Superior temporal gyrus (tissue), 1 donor: Measurements from ENCODE around the gene HOXC6.
A peak's percentile ranks its signal among the peaks of the same experiment; 100 is the strongest.

ENCODE experiments used
- DNase-seq: peaks from one replicate; pipeline ENCODE4 v3.0.0-alpha.2; 2016; ENCODE audit errors: extremely low spot score

HOXC6 gene

DNA sequence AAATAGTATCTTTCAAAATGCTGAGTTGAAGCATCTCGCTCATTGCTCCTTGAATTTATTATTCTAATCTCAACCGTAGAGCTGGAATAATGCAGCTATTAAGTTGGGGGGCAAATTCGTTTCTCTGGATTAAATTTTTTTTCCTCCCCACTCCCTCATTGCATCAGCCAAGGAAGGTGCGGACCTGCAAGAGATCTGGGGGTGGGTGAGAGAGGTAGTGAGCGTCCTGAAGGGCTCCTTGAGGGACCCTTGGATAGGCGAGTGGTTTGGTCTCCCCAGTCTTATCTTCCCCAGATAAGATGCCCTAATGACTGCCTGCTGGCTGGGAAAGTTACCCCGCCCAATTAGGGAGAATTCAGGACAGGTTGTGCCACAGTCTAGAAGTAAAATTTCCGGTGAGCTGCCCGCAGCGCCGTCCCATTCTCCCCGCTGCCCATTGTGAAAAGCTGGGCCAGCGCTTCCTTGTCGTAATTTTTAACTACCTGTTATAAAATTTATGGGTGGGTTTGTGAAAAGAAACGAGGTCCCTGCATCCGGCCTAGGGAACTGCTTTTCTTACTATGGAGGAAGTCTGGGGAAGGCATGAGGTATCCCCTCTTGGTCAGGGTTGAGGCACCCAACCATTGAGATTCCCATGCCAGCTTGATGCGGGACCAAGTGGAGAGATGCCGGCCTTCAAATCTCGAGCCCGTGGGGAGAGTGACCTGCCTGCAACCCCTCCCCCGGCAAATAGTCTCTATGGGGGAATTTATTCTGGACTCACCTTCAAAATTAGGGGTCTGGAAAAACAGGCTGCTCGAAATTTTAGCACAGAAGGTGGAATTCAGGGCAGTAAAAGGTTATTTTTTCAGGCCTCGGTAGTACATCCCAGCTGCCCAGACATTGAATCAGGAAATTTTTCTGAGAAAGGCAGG is 13.0 kb upstream of the HOXC6 start:
- DNase-seq: no peak

DNA sequence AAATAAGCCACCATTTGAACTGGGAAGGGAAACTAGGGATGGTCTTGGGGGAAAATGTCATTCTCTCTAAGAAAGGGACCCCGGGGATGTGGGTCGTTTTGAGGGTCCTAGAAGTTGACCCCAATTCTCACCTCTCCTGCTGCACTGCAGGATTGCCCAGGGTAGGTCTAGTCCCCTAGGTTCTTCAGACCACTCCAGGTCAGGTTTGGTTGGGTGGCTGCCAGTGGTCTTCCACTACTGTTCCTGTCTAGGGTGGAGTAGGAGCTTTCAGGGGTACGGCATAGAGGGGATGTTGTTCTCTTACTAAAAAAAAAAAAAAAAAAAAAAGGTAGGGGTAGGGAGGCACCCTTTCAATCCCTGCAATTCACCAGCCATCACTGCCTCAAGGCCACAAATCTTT is 12.2 kb upstream of the HOXC6 start:
- no peak for DNase-seq

DNA sequence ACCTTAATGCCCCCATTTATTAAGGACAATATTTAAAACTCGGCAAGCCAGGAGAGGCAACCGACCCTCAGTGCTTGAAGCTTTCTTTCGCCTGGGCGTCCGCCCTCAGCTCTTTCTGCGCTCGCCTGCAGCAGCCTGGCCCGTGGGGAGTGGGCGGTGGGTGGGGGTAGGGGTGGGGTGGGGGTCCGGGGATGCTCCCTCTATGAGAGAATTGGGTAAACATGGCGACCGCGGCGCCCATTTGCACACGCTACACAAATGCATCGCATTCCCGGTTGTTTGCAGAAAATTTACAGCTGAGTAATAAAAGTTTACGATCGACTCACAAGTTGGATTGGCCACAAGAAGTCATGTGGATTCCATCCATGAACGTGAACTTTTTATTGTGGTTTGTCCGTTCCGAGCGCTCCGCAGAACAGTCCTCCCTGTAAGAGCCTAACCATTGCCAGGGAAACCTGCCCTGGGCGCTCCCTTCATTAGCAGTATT is 11.7 kb upstream of the HOXC6 start:
- no peak for DNase-seq

DNA sequence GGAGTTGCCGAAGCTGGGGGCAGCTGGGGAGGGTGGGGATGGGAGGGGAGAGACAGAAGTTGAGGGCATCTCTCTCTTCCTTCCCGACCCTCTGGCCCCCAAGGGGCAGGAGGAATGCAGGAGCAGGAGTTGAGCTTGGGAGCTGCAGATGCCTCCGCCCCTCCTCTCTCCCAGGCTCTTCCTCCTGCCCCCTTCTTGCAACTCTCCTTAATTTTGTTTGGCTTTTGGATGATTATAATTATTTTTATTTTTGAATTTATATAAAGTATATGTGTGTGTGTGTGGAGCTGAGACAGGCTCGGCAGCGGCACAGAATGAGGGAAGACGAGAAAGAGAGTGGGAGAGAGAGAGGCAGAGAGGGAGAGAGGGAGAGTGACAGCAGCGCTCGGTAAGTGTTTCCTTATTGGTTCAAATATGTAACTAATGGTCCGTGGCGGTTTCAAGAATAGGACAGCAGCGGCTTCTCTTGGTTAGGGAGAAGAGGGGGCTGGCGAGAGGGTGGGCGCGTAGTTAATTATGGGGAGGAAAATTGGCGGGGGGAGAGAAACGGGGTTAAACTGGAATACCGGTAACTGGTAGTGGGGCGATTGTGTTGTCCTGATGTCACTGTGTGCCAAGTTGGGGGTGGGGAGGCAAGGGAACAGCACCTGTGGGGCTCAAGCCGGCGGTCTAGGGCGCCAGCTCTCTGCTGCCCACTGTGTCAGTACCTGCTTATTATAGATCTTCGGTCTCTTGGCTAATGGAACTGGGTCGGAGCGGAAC is 11.0 kb upstream of the HOXC6 start:
- DNase-seq: no peak

DNA sequence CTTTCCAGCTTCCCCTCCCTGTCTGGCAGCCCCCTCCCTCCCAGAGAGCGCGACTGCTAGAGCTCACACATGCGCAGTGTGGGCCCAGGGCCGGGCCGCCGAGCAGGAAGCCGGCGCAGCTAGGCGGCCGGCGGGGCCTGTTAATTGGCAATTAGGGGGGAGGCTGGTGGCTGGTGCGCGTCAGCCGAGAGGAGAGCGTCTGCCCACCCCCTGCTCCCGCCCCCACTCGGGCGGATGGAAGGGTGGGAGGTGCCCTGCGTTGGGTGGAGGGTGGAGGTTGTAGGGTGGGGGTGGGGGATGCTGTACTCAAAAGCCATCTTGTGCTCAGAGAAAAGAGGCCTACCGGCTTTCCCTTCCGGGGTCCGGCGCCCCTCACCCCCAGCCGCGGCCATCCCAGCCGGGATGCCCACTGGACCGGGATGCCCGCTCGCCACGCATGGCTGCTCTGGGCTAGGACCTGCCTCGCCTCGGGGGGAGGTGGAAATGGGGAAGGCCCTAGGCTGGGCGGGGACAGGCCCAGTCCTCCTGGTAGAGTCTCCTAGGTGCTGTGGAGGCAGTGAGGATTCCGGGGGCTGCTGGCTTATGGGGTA is 10.3 kb upstream of the HOXC6 start:
- DNase-seq: peak; percentile 17

DNA sequence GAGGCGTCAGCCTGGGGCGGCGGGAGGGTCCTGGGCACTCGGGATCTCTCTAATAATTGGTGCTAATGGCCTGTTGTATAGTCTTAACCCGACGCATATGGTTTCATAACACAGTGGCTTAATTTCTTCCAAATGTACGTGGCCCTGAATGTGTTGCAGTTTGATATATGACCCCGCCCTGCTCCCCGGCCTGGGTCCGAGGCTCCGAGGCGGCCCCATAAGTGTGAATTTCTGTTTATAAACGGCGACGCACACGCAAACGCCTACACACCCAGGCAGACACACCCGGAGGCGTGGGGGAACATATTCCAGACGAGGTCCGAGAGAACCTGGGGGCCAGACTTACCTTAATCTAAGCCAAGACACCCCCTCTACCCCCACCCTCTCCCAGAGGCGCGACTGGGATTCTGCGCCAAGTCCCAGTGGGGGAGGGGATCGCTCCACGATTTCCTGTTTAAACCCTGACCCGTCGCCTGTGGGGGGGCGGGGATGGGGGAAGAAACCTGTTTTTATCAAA is 9.7 kb upstream of the HOXC6 start:
- no peak for DNase-seq

DNA sequence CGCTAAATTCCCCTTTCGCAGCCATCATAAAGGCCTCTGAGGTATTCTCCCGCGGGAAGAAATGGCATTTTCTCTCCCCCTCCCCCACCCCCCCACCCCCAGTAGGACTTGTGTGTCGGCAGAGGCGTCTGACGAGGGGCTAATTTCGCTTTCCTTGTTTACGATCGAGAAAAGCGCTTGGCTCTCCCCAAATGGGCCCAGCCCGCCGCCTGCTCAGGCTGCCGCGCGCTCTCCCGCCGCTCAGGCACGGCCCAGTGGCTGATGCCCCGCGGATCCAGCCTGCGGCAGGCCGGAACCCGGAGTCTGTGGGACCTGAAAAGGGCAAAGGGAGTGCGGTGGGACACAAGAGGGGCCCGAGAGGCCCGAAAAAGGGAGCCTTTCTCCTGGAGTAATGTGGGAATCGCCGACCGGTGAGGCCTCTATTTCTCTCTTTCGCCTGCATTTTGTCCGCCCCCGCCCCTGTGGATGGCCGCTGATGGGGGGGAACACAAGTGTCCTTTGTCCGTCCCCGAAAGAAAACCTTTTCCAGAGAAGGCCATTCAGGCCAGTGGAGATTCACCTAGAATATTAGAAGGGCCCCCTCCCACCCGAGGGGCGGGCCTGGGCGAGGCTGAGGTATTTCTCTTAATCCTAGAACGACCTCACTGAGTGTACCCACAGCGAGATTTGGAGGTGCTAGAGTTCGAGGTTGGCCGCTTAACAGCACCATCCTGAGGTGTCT is 9.0 kb upstream of the HOXC6 start:
- DNase-seq: no peak

DNA sequence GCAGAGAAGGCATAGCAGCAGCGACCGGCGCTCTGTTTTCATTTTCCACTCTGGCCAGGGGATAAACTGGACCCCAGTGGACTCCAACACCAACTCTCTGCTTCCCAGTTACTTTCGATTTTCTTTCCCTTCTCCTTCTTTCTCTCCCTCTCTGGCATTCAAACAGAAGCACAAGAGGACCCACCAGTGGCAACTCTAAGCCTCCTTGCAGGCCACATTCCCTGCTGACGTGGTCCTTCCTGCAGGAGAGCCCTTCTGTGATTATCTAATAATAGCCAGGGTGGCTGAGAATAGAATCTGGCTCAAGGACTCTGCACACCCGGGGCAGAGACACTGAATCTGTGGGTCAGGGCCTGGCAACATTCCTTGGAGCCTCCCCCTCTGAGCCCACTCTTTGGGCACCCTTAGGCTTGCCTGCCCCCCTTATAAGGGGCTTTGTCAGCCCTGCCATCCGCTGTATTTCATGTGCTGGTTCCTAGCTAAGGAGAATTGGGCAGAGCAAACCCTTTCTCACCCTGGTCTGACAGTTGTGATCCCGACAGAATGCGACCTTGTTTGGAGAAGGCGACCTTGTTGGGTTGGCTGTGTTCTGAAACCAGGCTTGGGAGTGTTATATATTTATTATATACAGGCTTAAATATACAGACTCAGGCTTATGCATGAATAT is 8.2 kb upstream of the HOXC6 start:
- no peak for DNase-seq

DNA sequence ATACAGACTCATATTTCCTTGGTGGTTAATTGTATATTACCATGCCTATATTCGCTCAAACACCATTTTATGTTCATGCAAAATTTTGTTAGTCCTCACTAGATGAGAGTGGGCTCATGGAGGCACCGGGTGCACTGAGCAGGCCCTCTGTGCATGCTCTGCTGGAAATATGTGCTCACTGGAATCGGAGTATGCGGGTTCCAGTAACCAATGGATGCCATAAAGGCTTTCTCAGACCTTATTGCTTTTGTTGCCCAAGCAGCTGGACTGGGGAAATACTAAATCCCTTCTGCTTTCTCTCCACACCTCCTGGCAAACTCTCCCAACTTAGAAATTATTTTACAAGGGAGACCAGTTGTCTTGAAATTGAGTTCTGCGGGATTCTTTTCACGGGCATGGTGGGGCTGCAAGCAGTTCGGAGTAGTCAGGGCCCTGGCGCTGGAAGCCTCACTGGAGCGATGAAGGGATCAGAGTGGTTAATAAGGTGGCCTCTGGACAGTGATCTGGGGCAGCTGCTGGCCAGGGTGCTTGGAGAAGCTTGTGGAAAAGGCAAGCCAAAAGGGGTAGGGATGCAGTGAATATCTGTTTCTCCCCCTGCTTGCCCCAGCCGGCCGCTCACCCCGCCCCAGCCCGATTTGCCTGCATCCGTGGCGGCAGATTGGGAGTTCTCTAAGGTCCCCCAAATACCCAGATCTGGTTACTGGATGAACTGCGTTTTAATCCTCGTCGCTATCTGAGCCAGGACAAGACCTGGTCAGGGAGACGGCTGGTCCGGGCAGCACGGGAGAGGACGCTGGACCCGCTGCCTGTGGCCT is 7.4 kb upstream of the HOXC6 start:
- no peak for DNase-seq

DNA sequence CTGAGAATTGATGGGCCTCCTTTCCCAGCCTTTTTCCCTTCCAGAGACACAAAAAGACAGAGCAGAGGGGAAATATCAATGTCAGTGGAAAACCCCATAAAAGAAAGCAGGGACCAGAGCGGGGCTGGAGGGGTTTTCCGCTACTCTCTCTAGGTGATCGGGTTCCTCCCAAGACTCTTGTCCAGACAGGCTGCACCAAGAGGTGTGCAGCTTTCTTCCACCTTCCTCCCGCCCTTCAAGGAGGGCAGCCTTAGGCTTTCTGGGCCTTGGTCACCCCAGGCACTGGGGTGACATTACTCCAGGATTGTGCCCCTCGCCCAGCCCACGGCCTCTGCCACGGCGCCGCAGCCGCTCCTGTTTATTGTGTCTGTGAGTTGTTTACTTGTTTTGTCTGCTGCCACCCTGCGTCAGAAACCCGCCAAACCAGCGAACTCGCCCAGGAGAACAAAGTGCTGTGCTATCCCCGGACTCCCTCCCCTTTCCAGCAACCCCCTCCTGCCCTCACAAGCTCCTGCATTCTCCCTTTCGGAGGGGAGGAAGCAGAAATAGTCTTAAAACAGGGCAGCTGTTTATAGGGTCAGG is 6.7 kb upstream of the HOXC6 start:
- DNase-seq: no peak

DNA sequence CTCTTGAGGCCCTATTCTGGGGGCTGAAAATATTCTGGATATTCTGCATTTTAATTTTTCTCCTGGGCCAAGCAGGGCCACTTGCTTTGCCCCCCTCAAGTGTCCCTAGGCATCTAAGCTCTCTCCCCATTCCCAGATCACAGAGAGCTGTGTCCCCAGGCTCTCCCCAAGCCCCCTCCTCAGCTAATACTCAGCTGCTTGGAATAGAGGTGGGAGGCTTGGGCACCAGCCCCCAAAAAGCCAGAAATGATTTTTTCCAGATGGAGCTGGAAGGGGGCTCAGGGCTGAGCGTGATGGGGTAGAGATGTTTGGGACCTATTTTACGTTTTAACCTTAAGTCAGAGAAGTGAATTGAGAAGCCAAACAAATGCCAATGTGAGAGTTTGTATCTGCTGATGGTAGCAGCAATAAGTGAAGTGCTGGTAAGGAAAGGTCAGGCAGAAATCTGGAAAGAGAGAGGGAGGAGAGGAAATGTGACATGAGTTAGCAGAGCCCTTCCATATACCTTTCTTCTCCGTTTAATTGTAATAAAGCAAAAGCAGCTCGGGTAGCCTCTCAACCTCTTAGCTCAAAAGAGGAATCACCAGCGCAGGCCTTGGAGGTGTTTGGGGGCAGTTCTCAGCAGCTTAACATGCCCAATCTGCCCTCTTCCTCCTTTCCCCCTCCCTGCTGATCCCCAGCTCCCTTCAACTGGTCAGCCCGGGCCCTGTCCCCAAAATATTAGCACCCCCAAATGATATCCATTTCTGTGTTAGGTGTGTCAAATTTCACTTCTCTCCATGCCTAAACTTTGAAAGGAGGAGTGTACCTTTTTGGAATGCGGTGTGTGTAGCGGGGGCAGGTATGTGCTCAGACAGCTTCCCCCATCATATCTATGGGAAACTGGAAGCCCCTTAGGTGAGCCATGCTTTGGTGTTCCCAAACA is 5.0 kb upstream of the HOXC6 start:
- no peak for DNase-seq

DNA sequence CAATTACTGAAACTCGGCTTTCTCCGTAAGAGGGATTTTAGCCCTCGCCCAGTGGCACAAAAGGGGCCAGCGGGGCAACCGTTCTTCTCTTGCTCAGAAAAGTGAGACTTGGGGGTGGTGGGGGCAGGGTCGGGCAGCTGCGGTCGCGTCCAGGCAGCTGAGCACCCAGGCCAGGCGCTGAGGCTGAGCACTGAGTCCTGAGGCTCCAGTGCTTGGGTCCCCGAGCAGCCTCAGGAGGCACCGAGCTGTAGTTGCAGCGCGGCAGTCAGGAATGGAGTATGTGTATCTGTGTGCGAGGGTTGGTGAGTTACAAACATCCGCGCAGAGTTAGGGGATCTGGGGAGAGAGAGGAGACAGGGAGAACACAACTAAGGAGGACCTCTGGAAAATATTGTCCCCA is 4.1 kb upstream of the HOXC6 start:
- DNase-seq: no peak

DNA sequence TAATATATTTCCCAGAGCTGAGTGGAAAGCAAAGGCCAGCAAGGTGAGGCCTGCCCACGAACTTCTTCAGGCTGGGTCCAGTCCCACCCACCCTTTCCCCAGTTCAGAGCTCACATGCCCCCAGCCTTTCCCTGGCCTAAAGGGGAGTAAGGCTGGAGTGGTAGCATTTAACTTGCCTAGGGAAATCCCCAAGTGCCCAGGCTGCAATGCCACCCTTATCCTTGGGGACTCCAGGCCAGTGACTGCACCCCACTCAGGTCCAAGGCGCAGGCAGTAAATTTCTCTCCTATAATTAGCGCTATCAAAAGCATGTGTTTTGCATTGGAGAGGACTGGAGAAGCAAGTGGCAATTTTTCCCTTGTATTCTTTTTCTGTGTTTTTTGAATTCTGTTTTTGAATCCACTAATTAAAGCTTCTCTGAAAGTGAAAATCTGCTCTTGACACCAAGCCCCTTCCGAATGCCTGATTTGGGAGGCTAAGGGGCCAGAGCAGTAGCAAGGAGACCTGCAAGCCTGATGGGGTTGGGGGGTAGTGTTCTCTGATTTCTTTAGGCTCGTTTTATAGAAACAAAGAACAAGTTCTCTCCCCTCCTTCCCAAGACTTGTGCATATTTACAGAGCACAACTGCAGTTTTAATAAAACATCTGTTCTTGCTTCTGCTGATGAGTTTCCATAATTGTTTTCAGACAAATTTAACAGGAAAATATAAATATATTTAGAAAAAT is 3.5 kb upstream of the HOXC6 start:
- no peak for DNase-seq

DNA sequence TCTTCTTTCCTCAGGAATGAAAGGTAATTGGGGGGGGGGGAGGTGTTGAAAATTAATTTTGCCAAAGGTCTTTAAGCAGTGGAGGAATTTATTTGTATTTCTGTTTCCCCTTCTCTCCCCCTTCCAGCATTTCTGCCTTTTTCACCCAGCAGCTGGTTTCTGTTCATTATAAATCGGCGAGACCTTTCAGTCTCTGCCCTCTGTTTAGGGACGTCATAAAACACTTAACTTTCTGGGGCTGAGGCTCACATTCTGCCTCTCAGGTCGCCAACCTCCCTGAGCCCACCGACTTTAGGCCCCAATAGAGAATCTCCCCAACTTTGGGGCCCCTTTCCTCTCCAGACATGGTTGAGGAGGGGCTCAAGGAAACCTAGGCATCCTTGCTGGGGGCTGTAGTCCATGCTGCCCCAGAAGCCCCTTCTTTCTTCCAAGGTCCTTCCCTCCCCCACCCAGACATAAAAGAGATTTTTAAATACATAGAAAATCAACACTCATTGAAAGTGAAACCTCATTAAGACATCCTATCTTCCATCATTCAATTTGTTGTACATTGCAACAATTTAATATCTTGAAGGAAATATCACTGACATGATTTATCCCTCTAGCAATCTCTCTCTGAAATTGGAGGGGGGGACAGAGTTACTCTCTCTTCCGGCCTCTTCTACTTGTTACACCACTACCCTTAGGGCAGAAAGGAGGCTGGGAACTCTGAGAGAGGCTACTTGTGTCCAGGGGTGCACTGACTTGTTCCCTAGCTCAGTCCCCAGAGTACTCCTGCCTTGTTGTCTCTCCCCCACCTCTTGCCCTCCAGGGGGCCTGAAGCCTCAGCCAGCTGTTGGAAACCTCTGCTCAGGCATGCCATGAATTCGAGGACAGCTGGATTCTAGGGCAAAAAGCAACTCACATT is 2.5 kb upstream of the HOXC6 start:
- no peak for DNase-seq

DNA sequence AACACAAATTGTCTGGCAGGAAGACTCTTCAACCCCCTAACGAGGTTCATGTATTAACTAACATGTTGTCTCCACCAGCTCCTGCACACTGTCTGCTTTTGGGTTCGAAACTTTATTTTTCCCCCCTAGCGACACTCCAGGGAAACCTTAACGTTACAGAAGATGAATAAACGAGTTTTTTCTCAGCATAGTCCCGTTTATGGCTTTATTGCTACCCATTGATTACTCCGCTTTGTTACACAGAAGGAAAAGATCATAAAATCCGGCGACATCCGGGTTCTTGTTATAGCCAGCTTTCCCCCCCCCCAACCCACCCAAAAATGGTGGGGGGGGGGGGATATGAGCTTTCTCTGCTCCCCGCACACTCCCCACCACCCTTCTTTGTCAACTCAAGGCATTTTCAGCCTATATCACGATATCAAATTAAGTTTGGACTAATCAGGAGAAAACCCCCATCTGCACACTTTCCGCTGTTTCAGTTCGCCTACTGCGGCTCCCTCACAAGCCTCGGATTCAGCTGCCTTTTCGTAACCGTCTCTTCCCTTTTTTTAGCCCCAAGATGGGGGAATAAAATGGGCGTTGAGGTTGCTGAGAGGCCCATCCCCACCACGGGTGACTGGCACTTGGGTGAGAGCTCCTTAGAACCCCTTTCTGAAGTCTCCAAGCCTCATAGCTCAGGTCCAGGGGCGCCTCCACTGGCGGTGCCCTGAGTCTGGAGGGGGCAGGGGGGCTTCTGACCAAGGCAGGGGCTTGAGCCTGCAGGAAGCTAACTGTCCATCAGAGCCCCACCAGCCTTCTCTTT is 1.4 kb upstream of the HOXC6 start:
- no peak for DNase-seq

DNA sequence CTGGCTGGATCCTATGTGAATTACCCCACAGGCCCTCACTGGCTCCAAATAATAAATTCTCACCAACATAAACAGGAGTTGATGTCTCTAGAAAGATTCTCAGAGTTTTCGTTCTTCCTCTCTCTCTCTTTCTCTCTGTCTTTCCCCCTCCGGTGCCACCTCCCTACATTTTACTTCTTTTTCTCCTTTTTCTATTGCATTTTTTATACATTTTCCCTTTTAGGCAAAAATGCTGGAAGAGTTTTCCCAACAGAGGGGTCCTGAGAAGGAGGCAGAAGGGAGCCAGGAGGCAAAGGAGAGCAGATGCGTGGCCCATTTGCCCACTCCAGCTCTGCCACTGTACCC is 826 bp upstream of the HOXC6 start:
- no peak for DNase-seq
